UCSD-AML1 (cell line): Measurements from ENCODE around the gene ITIH4.

Experiments used
- DNase-seq: peaks from one replicate; lab custom pipeline; 2025; ENCODE audit not compliant: unreplicated experiment; lab: John Stamatoyannopoulos, UW

Gene ITIH4

GRCh38 chr3:52834871-52835501, 4.5 kb upstream of the ITIH4 start, which contains the start of gene MUSTN1:
Gene MUSTN1, minus strand, starts transcription at chr3:52835019. Its CDS starts 71 bp downstream, at chr3:52834948.
- no peak for DNase-seq

- no peak for DNase-seq
Measured at GRCh38 chr3:52833202-52833601, 2.7 kb upstream of the ITIH4 start.

GRCh38 chr3:52831500-52832301, 1.2 kb upstream of the ITIH4 start:
- peak; percentile 22 for DNase-seq

GRCh38 chr3:52829906-52830463, 487 bp downstream of the ITIH4 start:
- DNase-seq = no peak

GRCh38 chr3:52829482-52829881, 990 bp downstream of the ITIH4 start:
- no peak for DNase-seq

- no peak for DNase-seq
Measured at GRCh38 chr3:52827866-52828376, 2.6 kb downstream of the ITIH4 start.

- peak; percentile 45 for DNase-seq
Measured at GRCh38 chr3:52827441-52827840, 3.0 kb downstream of the ITIH4 start.

GRCh38 chr3:52824037-52824436, 6.4 kb downstream of the ITIH4 start:
- DNase-seq = no peak

GRCh38 chr3:52822363-52822762, 8.1 kb downstream of the ITIH4 start:
- no peak for DNase-seq

GRCh38 chr3:52820736-52821135, 9.7 kb downstream of the ITIH4 start:
- peak; percentile 31 for DNase-seq

- no peak for DNase-seq
Measured at GRCh38 chr3:52819936-52820335, 10.5 kb downstream of the ITIH4 start.

GRCh38 chr3:52817860-52818259, 12.6 kb downstream of the ITIH4 start:
- no peak for DNase-seq

- DNase-seq = no peak
Measured at GRCh38 chr3:52817221-52817620, 13.3 kb downstream of the ITIH4 start.

GRCh38 chr3:52816654-52817053, 13.8 kb downstream of the ITIH4 start:
- no peak for DNase-seq

GRCh38 chr3:52816199-52816598, 14.3 kb downstream of the ITIH4 start:
- DNase-seq = no peak

GRCh38 chr3:52813810-52814209, 16.7 kb downstream of the ITIH4 start:
- no peak for DNase-seq

- no peak for DNase-seq
Measured at GRCh38 chr3:52811452-52812011, 18.9 kb downstream of the ITIH4 start.

- no peak for DNase-seq
Measured at GRCh38 chr3:52810923-52811322, 19.5 kb downstream of the ITIH4 start.

- DNase-seq = peak; percentile 24
Measured at GRCh38 chr3:52809662-52810377, 20.7 kb downstream of the ITIH4 start.

GRCh38 chr3:52809149-52809548, 21.3 kb downstream of the ITIH4 start:
- DNase-seq = no peak
